ENCODE results near the gene SSTR5.

Gene SSTR5

DNA sequence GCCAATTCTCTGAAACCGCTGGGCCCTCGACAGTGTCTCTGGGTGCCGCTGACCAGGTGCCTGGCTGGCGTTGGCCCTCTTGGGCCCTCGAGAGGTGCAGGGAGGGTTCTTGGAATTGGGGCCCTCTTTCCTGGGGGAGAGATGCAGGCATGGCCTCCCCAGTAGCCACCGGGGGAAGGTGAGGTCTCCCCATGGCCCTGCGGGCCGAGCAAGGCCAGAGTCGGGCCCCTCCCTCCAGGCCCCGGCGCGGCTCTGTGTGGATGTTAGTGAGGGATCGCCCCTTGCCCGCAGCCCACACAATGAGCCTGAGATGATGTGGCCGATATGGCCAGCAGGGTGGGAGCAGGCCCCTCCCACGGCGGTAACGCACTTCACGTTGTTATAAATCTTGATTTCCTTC is 46.6 kb downstream of the SSTR5 start:
- no peak overlapping the region for H2BK5ac ChIP-seq (ENCODE audit: low read depth, low read length, poor library complexity)
- H3K27me3 ChIP-seq (ENCODE audit: insufficient read depth, low read length) = no peaks in the 10 kb centered on the region
- H3K18ac ChIP-seq (ENCODE audit: low read length) = no peak overlapping the region
- no peak overlapping the region for H2BK12ac ChIP-seq (ENCODE audit: low read length)
- no peak overlapping the region for H3K9ac ChIP-seq (ENCODE audit: low read length)
- no peak overlapping the region for H3K14ac ChIP-seq (ENCODE audit: low read length)
- H3K4me3 ChIP-seq (ENCODE audit: low read depth, low read length) = no peak overlapping the region
- H3K9me3 ChIP-seq (ENCODE audit: insufficient read depth, low read depth, low read length) = no peaks in the 10 kb centered on the region
- H3K36me3 ChIP-seq (ENCODE audit: control insufficient read depth in 1 of 2, insufficient read depth in 2 of 2, low read length in 2 of 2) = no peaks in the 10 kb centered on the region
- H2BK120ac ChIP-seq (ENCODE audit: insufficient read depth, low read length, poor library complexity) = no peak overlapping the region
- no peak overlapping the region for H3K4me2 ChIP-seq (ENCODE audit: low read length)
- H4K12ac ChIP-seq (ENCODE audit: low read depth, low read length) = no peak overlapping the region
- no peak for DNase-seq
- no peak overlapping the region for H2AFZ ChIP-seq (ENCODE audit: insufficient read depth, low read length, poor library complexity)
- H3K79me2 ChIP-seq (ENCODE audit: control insufficient read depth, insufficient read depth, low read length, poor library complexity) = no peaks in the 10 kb centered on the region
- H3K79me1 ChIP-seq (ENCODE audit: low read length) = no peaks in the 10 kb centered on the region
- H2AK5ac ChIP-seq (ENCODE audit: low read length) = no peak overlapping the region
- H3K4ac ChIP-seq (ENCODE audit: low read depth, low read length) = no peak overlapping the region
- no peak overlapping the region for H3K27ac ChIP-seq (ENCODE audit: low read depth, low read length)
- WGBS (ENCODE audit: extremely low coverage, insufficient coverage, insufficient read length) = no CpG with 5 or more reads among the region's 19 CpGs
- no peak overlapping the region for H3K23ac ChIP-seq (ENCODE audit: low read length)
- no peak overlapping the region for H4K91ac ChIP-seq (ENCODE audit: low read depth, low read length)
- H4K8ac ChIP-seq (ENCODE audit: low read depth, low read length) = no peak overlapping the region
- H3K4me1 ChIP-seq (ENCODE audit: control insufficient read depth in 1 of 2, insufficient read depth in 2 of 2, low read length in 2 of 2) = no peaks in the 10 kb centered on the region

DNA sequence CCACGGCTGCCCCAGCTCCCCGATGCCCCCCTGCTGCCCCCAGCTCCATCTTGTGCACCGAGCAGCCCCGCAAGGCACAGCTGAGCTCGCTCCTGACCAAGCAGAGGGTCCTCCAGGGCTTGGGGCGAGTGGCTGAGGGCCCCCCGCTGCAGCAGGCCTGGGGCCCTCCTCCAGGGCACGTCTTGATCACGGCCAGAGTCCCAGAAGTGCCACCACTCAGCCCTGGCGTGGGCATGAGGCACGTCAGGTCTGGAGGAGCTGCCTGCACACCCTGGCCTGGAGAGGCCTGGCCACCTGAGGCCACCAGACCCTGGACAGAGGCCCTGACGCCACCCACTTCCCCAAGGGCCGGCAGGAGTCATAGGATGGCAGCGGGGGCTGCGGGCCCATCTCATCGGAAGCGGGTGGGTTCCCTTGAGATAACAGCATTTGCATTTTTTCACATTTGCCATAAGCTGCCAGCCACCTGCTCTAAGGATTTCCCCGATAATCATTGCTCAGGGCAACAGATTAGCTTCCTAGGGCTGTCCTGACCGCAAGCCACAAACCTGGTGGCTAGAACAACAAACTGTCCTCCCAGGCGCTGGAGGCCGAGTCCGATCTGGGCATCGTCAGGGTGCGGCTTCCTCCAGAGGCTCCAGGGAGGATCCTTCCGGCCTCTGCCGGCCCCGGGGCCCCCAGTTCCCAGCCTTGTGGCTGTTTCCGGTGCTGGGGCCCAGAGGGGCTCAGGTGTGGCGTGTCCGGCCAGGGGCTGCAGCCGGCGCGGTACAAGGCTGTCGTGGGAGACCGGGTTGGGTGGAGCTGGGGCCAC is 47.4 kb downstream of the SSTR5 start:
- Histone ChIP-seq H2AK5ac (ENCODE audit: low read length) (no peak overlapping the region), H3K4me1 (ENCODE audit: control insufficient read depth in 1 of 2, insufficient read depth in 2 of 2, low read length in 2 of 2) (no peaks in the 10 kb centered on the region), H3K79me2 (ENCODE audit: control insufficient read depth, insufficient read depth, low read length, poor library complexity) (no peaks in the 10 kb centered on the region), H2AFZ (ENCODE audit: insufficient read depth, low read length, poor library complexity) (no peak overlapping the region), H3K27me3 (ENCODE audit: insufficient read depth, low read length) (no peaks in the 10 kb centered on the region), H2BK12ac (ENCODE audit: low read length) (no peak overlapping the region), H4K91ac (ENCODE audit: low read depth, low read length) (no peak overlapping the region), H3K23ac (ENCODE audit: low read length) (no peak overlapping the region), H4K12ac (ENCODE audit: low read depth, low read length) (no peak overlapping the region), H3K9me3 (ENCODE audit: insufficient read depth, low read depth, low read length) (no peaks in the 10 kb centered on the region), H3K18ac (ENCODE audit: low read length) (no peak overlapping the region), H3K36me3 (ENCODE audit: control insufficient read depth in 1 of 2, insufficient read depth in 2 of 2, low read length in 2 of 2) (no peaks in the 10 kb centered on the region), H3K14ac (ENCODE audit: low read length) (no peak overlapping the region), H3K4me2 (ENCODE audit: low read length) (no peak overlapping the region), H2BK5ac (ENCODE audit: low read depth, low read length, poor library complexity) (no peak overlapping the region), H3K4me3 (ENCODE audit: low read depth, low read length) (no peak overlapping the region), H2BK120ac (ENCODE audit: insufficient read depth, low read length, poor library complexity) (no peak overlapping the region), H4K8ac (ENCODE audit: low read depth, low read length) (no peak overlapping the region), H3K9ac (ENCODE audit: low read length) (no peak overlapping the region), H3K79me1 (ENCODE audit: low read length) (no peaks in the 10 kb centered on the region), H3K4ac (ENCODE audit: low read depth, low read length) (no peak overlapping the region), H3K27ac (ENCODE audit: low read depth, low read length) (no peak overlapping the region)
- no peak for DNase-seq
- no CpG with 5 or more reads among the region's 35 CpGs for WGBS (ENCODE audit: extremely low coverage, insufficient coverage, insufficient read length)

DNA sequence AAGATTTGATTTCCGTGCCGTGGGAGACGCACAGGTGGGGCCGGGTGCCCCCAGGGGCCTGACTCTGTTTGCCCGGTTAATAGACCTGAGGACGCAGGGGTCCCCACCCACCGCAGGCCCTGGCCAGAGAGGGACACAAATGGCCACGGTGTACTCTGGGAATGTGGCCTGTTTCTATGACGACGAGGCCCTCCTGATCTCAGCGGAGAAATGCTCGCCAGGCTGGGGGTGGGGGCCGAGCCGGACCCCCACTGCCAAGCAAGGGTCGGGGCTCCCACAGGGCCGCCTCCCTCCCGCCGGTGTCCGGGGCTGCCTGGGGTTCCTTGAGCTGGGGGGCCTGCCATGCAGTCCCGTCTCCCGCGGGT is 48.0 kb downstream of the SSTR5 start:
- Histone ChIP-seq H3K4me3 (ENCODE audit: low read depth, low read length) (no peak overlapping the region), H3K18ac (ENCODE audit: low read length) (no peak overlapping the region), H3K36me3 (ENCODE audit: control insufficient read depth in 1 of 2, insufficient read depth in 2 of 2, low read length in 2 of 2) (no peaks in the 10 kb centered on the region), H3K4me1 (ENCODE audit: control insufficient read depth in 1 of 2, insufficient read depth in 2 of 2, low read length in 2 of 2) (no peaks in the 10 kb centered on the region), H3K14ac (ENCODE audit: low read length) (no peak overlapping the region), H3K4ac (ENCODE audit: low read depth, low read length) (no peak overlapping the region), H3K27me3 (ENCODE audit: insufficient read depth, low read length) (no peaks in the 10 kb centered on the region), H4K12ac (ENCODE audit: low read depth, low read length) (no peak overlapping the region), H2BK12ac (ENCODE audit: low read length) (no peak overlapping the region), H3K79me2 (ENCODE audit: control insufficient read depth, insufficient read depth, low read length, poor library complexity) (no peaks in the 10 kb centered on the region), H2AFZ (ENCODE audit: insufficient read depth, low read length, poor library complexity) (no peak overlapping the region), H3K4me2 (ENCODE audit: low read length) (no peak overlapping the region), H2BK120ac (ENCODE audit: insufficient read depth, low read length, poor library complexity) (no peak overlapping the region), H4K91ac (ENCODE audit: low read depth, low read length) (no peak overlapping the region), H2AK5ac (ENCODE audit: low read length) (no peak overlapping the region), H3K9ac (ENCODE audit: low read length) (no peak overlapping the region), H3K27ac (ENCODE audit: low read depth, low read length) (no peak overlapping the region), H3K23ac (ENCODE audit: low read length) (no peak overlapping the region), H3K79me1 (ENCODE audit: low read length) (no peaks in the 10 kb centered on the region), H2BK5ac (ENCODE audit: low read depth, low read length, poor library complexity) (no peak overlapping the region), H3K9me3 (ENCODE audit: insufficient read depth, low read depth, low read length) (no peaks in the 10 kb centered on the region), H4K8ac (ENCODE audit: low read depth, low read length) (no peak overlapping the region)
- no peak for DNase-seq
- no CpG with 5 or more reads among the region's 22 CpGs for WGBS (ENCODE audit: extremely low coverage, insufficient coverage, insufficient read length)

DNA sequence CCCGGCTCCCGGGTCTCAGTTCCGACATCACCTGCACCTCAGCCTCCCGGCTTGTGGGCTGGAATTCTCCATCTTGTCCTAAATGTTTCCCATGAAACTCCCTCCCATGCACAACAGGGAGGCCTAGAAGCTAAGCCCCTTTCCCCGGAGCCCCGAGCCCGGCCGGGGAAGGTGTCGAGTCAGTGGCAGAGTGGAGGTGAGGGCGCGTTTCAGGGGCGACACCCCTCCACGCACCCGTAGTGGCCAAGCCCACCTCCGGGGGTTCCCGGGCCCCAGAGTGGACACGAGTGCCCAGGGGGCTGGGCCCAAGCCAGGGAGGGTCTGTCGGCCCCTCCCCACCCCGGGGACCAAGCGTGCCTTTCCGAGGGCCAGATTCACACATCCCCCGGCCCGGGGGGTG is 48.5 kb downstream of the SSTR5 start:
- H3K9ac ChIP-seq (ENCODE audit: low read length) = no peak overlapping the region
- no peak overlapping the region for H4K12ac ChIP-seq (ENCODE audit: low read depth, low read length)
- no peak overlapping the region for H3K4ac ChIP-seq (ENCODE audit: low read depth, low read length)
- H3K4me3 ChIP-seq (ENCODE audit: low read depth, low read length) = no peak overlapping the region
- H2BK12ac ChIP-seq (ENCODE audit: low read length) = no peak overlapping the region
- H2AK5ac ChIP-seq (ENCODE audit: low read length) = no peak overlapping the region
- H4K91ac ChIP-seq (ENCODE audit: low read depth, low read length) = no peak overlapping the region
- H3K9me3 ChIP-seq (ENCODE audit: insufficient read depth, low read depth, low read length) = no peaks in the 10 kb centered on the region
- H3K27me3 ChIP-seq (ENCODE audit: insufficient read depth, low read length) = no peaks in the 10 kb centered on the region
- no peak overlapping the region for H2BK5ac ChIP-seq (ENCODE audit: low read depth, low read length, poor library complexity)
- H3K79me2 ChIP-seq (ENCODE audit: control insufficient read depth, insufficient read depth, low read length, poor library complexity) = no peaks in the 10 kb centered on the region
- H3K14ac ChIP-seq (ENCODE audit: low read length) = no peak overlapping the region
- no peak overlapping the region for H4K8ac ChIP-seq (ENCODE audit: low read depth, low read length)
- DNase-seq = no peak
- no peak overlapping the region for H2AFZ ChIP-seq (ENCODE audit: insufficient read depth, low read length, poor library complexity)
- no peaks in the 10 kb centered on the region for H3K4me1 ChIP-seq (ENCODE audit: control insufficient read depth in 1 of 2, insufficient read depth in 2 of 2, low read length in 2 of 2)
- H3K4me2 ChIP-seq (ENCODE audit: low read length) = no peak overlapping the region
- H3K36me3 ChIP-seq (ENCODE audit: control insufficient read depth in 1 of 2, insufficient read depth in 2 of 2, low read length in 2 of 2) = no peaks in the 10 kb centered on the region
- no peak overlapping the region for H3K23ac ChIP-seq (ENCODE audit: low read length)
- H3K27ac ChIP-seq (ENCODE audit: low read depth, low read length) = no peak overlapping the region
- no peak overlapping the region for H2BK120ac ChIP-seq (ENCODE audit: insufficient read depth, low read length, poor library complexity)
- H3K18ac ChIP-seq (ENCODE audit: low read length) = no peak overlapping the region
- WGBS (ENCODE audit: extremely low coverage, insufficient coverage, insufficient read length) = no CpG with 5 or more reads among the region's 23 CpGs
- H3K79me1 ChIP-seq (ENCODE audit: low read length) = no peaks in the 10 kb centered on the region
